BE2C (cell line): ENCODE measurements around the gene GALNT9.

ENCODE experiments used
- DNase-seq: peaks from one replicate; pipeline ENCODE4 v3.0.0-alpha.2; 2020
- H3K27me3 ChIP-seq: fragments of 250-450 bp; sonication (Bioruptor Pico); 2 replicates; pipeline ENCODE4 v1.5.1; 2020; ENCODE audit warnings: mild to moderate bottlenecking
- H3K36me3 ChIP-seq: fragments of 250-450 bp; sonication (Bioruptor Pico); 2 replicates; pipeline ENCODE4 v1.5.1; 2020; ENCODE audit warnings: mild to moderate bottlenecking
- H3K4me1 ChIP-seq: fragments of 250-450 bp; sonication (Bioruptor Pico); 2 replicates; pipeline ENCODE4 v1.5.1; 2020
- H3K4me3 ChIP-seq: 2 replicates; pipeline ENCODE4 v1.5.1; 2011; ENCODE audit warnings: low read depth, low read length
- H3K9me3 ChIP-seq: fragments of 250-450 bp; sonication (Bioruptor Pico); 2 replicates; pipeline ENCODE4 v1.5.1; 2020
- CTCF ChIP-seq: IDR thresholded peaks from 2 replicates; pipeline ENCODE4 v1.5.1; 2012; ENCODE audit warnings: mild to moderate bottlenecking, low read depth, low read length

GALNT9 gene

DNA sequence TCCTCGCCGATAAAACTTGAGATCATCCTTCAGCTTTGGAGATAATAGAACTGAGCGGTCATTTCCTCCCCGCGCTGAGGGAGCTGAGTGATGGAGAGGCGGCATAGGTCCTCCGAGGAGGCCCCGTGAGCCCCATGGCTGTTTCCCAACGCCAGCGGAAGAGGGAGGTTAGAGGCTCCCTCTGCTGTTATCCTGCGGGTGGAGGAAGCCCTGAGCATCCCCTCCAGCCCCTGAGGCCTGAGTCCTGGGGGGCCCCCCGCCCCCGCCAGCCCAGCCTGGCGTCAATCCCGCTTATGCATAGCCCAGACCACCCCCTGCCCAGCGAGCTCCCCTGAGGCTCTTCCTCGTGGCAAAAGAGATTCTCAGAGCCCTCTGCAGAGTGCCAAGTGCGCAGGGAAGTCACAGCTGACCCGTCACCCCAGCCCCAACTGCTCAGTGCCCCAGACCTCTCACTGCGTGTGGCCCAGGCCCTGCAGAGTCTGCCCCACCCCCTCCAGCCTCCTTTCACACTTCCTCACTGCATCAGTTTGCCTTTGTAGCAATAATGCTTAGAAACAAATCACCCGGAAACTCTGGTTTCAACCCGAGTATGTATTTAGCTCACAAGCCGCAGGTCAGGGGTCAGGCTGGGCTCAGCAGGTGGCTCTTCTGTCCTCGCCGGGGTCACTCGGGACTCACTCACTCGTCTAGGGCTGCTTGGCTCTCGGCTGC lies 44.7 kb upstream of the GALNT9 start:
- DNase-seq = no peak
- H3K27me3 ChIP-seq = peaks cover 73% of the 10 kb centered on the region

DNA sequence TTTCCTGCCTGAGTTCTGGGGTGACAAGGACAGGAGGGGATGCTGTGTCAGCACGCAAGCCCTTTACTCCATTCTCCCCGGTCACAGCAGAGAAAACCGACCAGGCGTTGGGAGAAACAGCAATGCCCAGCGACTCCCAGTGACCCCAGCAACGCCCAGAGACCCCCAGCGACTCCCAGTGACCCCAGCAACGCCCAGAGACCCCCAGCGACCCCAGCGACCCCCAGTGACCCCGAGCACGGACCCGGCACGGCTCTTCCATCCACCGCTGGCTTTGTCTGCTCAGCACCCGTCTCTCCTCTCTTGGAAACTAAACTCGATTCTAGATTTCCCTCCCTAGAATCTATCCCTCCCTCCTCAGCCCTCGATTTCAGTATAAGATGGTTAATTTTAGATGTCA lies 38.5 kb upstream of the GALNT9 start:
- no peaks in the 10 kb centered on the region for H3K36me3 ChIP-seq
- DNase-seq = no peak
- no peaks in the 10 kb centered on the region for H3K9me3 ChIP-seq
- H3K27me3 ChIP-seq = peaks cover 42% of the 10 kb centered on the region
- no peak overlapping the region for H3K4me3 ChIP-seq
- TF ChIP-seq CTCF = no peak
- no peaks in the 10 kb centered on the region for H3K4me1 ChIP-seq

More for the DNA sequence above, 44.7 kb upstream of the GALNT9 start:
- TF ChIP-seq CTCF = no peak
- H3K4me1 ChIP-seq = no peaks in the 10 kb centered on the region
- H3K9me3 ChIP-seq = no peaks in the 10 kb centered on the region
- no peak overlapping the region for H3K4me3 ChIP-seq
- H3K36me3 ChIP-seq = no peaks in the 10 kb centered on the region

GRCh38 chr12:132367071-132367851 lies 37.9 kb upstream of the GALNT9 start:
- no peak for DNase-seq
- Histone ChIP-seq H3K36me3 (no peaks in the 10 kb centered on the region), H3K4me1 (no peaks in the 10 kb centered on the region), H3K4me3 (no peak overlapping the region), H3K9me3 (no peaks in the 10 kb centered on the region), H3K27me3 (peaks cover 41% of the 10 kb centered on the region)
- no peak for TF ChIP-seq CTCF

DNA sequence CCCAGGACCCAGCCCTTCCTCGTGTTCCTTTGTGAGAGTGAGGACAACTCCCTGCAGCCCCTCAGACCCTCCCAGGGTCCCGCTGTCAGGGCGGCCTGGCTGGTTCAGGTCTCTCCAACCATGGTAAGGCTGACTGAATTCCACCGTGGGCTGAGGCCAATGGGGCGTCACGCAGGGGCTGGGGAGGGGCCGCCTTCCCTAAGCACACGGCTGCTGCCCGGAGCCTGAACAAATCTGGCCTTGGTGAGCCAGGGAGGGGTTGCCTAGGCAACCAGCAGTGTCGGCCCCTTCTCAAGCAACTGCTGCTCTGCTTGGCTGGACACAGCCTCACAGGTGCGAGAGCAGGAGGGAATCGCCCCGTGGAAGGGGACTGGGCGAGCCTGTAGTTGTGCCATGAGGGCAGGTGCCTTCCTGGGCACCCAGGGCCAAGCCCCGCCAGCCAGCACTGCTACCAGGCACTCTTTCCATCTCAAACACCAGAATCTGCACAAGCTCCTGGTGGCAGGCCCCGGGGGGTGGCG lies 37.0 kb upstream of the GALNT9 start:
- peaks cover 34% of the 10 kb centered on the region for H3K27me3 ChIP-seq
- H3K9me3 ChIP-seq = no peaks in the 10 kb centered on the region
- TF ChIP-seq CTCF = no peak

GRCh38 chr12:132365226-132365625 lies 35.8 kb upstream of the GALNT9 start:
- Histone ChIP-seq H3K27me3 (peaks cover 23% of the 10 kb centered on the region), H3K4me3 (no peak overlapping the region), H3K9me3 (no peaks in the 10 kb centered on the region; the same call in 1 of the 2 replicates), H3K36me3 (no peaks in the 10 kb centered on the region), H3K4me1 (no peaks in the 10 kb centered on the region)
- no peak for TF ChIP-seq CTCF
- no peak for DNase-seq

More for the DNA sequence above, 37.0 kb upstream of the GALNT9 start:
- Histone ChIP-seq H3K4me1 (no peaks in the 10 kb centered on the region), H3K36me3 (no peaks in the 10 kb centered on the region), H3K4me3 (no peak overlapping the region)
- no peak for DNase-seq
